ENCODE results near the gene TGFB1.
"Not testable (repeated sequence)": the region's sequence is repeated elsewhere in the genome, so short reads cannot be mapped to it uniquely, and the experiment has no call there.

TGFB1 gene

GRCh38 chr19:41369769-41370168 lies 16.0 kb upstream of the TGFB1 start:
- DNase-seq (ENCODE audit: low read depth, low spot score), result no peak

GRCh38 chr19:41367848-41368301 lies 14.2 kb upstream of the TGFB1 start:
- peak; percentile 90 for DNase-seq (ENCODE audit: low read depth, low spot score)

GRCh38 chr19:41366089-41366488 lies 12.4 kb upstream of the TGFB1 start:
- DNase-seq (ENCODE audit: low read depth, low spot score), result no peak

- DNase-seq (ENCODE audit: low read depth, low spot score), result no peak
These were observed 11.0 kb upstream of the TGFB1 start for GRCh38 chr19:41364524-41365391.

- peak; percentile 99 for DNase-seq (ENCODE audit: low read depth, low spot score)
These were observed 10.2 kb upstream of the TGFB1 start, which contains the start of gene B9D2 for GRCh38 chr19:41363753-41364523. B9D2 (minus strand) TSS chr19:41364149; CDS start chr19:41363519, 630 bp downstream.

GRCh38 chr19:41363371-41363752 lies 9.6 kb upstream of the TGFB1 start:
- no peak for DNase-seq (ENCODE audit: low read depth, low spot score)

GRCh38 chr19:41362143-41362847 lies 8.6 kb upstream of the TGFB1 start:
- DNase-seq (ENCODE audit: low read depth, low spot score), result no peak

GRCh38 chr19:41359741-41360140 lies 6.0 kb upstream of the TGFB1 start:
- DNase-seq (ENCODE audit: low read depth, low spot score), result no peak

- no peak for DNase-seq (ENCODE audit: low read depth, low spot score)
These were observed 4.0 kb upstream of the TGFB1 start for GRCh38 chr19:41357746-41358145.

GRCh38 chr19:41356984-41357739 lies 3.4 kb upstream of the TGFB1 start:
- DNase-seq (ENCODE audit: low read depth, low spot score), result no peak

GRCh38 chr19:41355802-41356201 lies 2.1 kb upstream of the TGFB1 start:
- no peak for DNase-seq (ENCODE audit: low read depth, low spot score)

- DNase-seq (ENCODE audit: low read depth, low spot score), result no peak
These were observed 1.3 kb upstream of the TGFB1 start for GRCh38 chr19:41355035-41355434.

GRCh38 chr19:41354343-41354953 lies 726 bp upstream of the TGFB1 start:
- DNase-seq (ENCODE audit: low read depth, low spot score), result no peak

GRCh38 chr19:41352609-41353465 lies 885 bp downstream of the TGFB1 start:
- peak; percentile 70 for DNase-seq (ENCODE audit: low read depth, low spot score)

- DNase-seq (ENCODE audit: low read depth, low spot score), result no peak
These were observed 1.5 kb downstream of the TGFB1 start for GRCh38 chr19:41352279-41352608.

GRCh38 chr19:41351339-41352245 lies 2.1 kb downstream of the TGFB1 start:
- peak; percentile 68 for DNase-seq (ENCODE audit: low read depth, low spot score)

GRCh38 chr19:41350735-41351338 lies 2.9 kb downstream of the TGFB1 start:
- DNase-seq (ENCODE audit: low read depth, low spot score), result no peak

- not testable (repeated sequence) for DNase-seq (ENCODE audit: low read depth, low spot score)
These were observed 6.8 kb downstream of the TGFB1 start for GRCh38 chr19:41346916-41347315.
